Small intestine (tissue), 7 donors: Measurements from ENCODE around the gene PKP4. TPM values are rescaled to one million over a fixed set of nuclear protein-coding genes. Genes with fewer than 3 reads are reported as not detected.

Experiments used
- DNase-seq, 2 donors: peaks; one replicate each; pipeline versions ENCODE4 v3.0.0 to v3.0.0-alpha.2; 2013
- FAIRE-seq: peaks from 2 replicates; lab custom pipeline; 2012; peaks lifted over from hg19 to GRCh38; lab: Jason Lieb, UNC
- H3K27ac ChIP-seq, 3 donors: one replicate each; pipeline ENCODE4 v1.5.1; 2013; ENCODE audit warnings: low read length in 2 of 3, mild to moderate bottlenecking in 2 of 3, control low read depth in 1 of 3, inconsistent platforms in 1 of 3, low read depth in 1 of 3, moderate library complexity in 1 of 3
- H3K27me3 ChIP-seq, 3 donors: one replicate each; pipeline ENCODE4 v1.6.1; 2013; ENCODE audit warnings: low read length in 3 of 3, inconsistent platforms in 1 of 3; ENCODE audit not compliant: control insufficient read depth in 3 of 3, insufficient read depth in 3 of 3
- H3K36me3 ChIP-seq, 3 donors: one replicate each; pipeline ENCODE4 v1.6.1; 2013; ENCODE audit warnings: low read length in 3 of 3, inconsistent platforms in 1 of 3, low read depth in 1 of 3, mild to moderate bottlenecking in 1 of 3, moderate library complexity in 1 of 3; ENCODE audit not compliant: control insufficient read depth in 3 of 3, insufficient read depth in 2 of 3
- H3K4me1 ChIP-seq, 3 donors: one replicate each; pipeline ENCODE4 v1.6.1; 2013; ENCODE audit warnings: low read length in 2 of 3, inconsistent platforms in 1 of 3, low read depth in 1 of 3, mild to moderate bottlenecking in 1 of 3, moderate library complexity in 1 of 3; ENCODE audit not compliant: control insufficient read depth in 3 of 3, insufficient read depth in 2 of 3
- H3K4me3 ChIP-seq, 3 donors: one replicate each; pipeline ENCODE4 v1.5.1; 2013; ENCODE audit warnings: low read length in 3 of 3, control low read depth in 1 of 3, inconsistent platforms in 1 of 3, low read depth in 1 of 3, mild to moderate bottlenecking in 1 of 3, moderate library complexity in 1 of 3
- H3K9me3 ChIP-seq, 2 donors: one replicate each; pipeline ENCODE4 v1.6.1; 2013; ENCODE audit warnings: low read depth in 1 of 2, low read length in 1 of 2; ENCODE audit not compliant: control insufficient read depth in 2 of 2, insufficient read depth in 1 of 2
- WGBS, 3 donors: extraction: QIAGEN DNeasy Blood & Tissue Kit; methylation state at CpG; one replicate each; pipeline ENCODE4 v1.1.7; 2013; 5-methylcytosine and 5-hydroxymethylcytosine counted together
- polyA plus RNA-seq, 4 donors: library from polyadenylated mRNA; stranded (reverse) in 3 of 4; unstranded in 1 of 4; fragments of 200-250 nt in 3 of 4; fragments of 120-200 nt in 1 of 4; gene quantifications; one replicate each; pipeline versions ENCODE4 v1.2.1 to v1.2.3, GENCODE V29; 2013
- donor health status: healthy with polysubstance abuse.
- donor health status: control.
- donor health status: control.
- donor health status: Bipolar disorder and iron deficiency.
- donor health status: healthy.

PKP4 gene
- polyA plus RNA-seq, 4 donors, result 16.8 to 54.3 (median 23.3) TPM

DNA sequence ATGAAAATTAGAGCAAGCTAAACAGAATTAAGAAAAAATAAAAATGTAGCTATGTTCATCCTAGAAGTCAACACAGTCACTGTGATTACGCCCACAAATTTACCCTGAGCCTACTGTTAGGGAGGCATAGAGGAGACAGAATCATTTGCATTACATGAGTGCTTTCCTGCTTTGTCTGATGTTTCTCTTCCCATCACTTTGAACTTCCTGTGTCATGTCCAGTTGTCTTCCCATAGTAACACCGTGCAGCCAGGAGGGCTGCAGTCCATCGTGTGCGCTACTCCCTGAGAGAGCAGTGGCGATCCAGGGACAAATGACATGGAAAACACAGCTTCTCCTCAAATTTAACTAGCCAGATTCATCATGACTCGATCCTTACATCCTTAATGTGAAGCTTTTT lies 188.5 kb downstream of the PKP4 start:
- no peaks in the 10 kb centered on the region for H3K4me1 ChIP-seq
- peaks cover 0 to 1% of the 10 kb centered on the region in 2 donors for H3K9me3 ChIP-seq
- H3K27me3 ChIP-seq, result no peaks in the 10 kb centered on the region
- WGBS, 3 donors, result 93 to 96% (median 94%) methylated on average over 6 of the region's 6 CpGs
- FAIRE-seq (no peak), DNase-seq (no peak)
- H3K4me3 ChIP-seq, result no peak overlapping the region
- H3K27ac ChIP-seq, result no peak overlapping the region
- peaks cover 0 to 25% (median 2%) of the 10 kb centered on the region in 3 donors for H3K36me3 ChIP-seq

DNA sequence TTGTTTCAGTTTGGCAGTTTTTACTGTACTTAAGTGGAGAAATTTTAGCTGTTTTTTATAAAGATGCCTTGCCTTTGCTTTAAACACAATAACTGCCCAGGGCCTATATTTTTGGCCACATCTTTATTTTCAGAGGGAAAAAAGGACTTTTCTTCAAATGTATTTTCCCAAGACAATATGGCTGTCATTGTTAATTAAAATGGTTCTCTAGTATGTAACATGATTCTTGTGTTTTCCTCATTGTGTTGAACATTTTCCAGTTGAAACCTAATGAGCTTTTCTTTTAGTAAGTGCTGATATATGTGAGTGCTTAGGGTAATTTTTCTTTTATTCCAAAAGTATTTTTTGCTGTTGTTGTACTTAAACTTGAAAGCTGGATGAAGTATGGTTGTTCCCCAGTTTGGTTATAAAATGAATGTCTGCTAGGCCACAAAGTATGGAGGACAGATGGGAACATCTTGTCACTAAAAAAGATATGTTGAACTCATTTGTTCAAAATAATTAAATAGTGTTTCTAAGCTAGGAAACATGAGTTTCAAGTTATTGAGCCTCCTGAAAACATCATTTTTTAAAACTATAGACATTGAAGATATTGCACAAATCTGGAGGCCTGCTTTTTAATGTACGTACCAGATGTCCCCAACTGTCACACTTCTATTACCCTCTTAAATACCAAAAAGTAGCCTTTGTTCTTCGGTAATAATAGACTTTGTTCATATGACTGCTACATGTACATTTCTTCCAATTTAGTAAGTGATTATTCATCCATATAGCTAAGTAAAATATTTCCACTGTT lies 190.9 kb downstream of the PKP4 start:
- no peaks in the 10 kb centered on the region for H3K4me1 ChIP-seq
- WGBS, 3 donors, result 89 to 94% (median 93%) methylated on average over 2 of the region's 2 CpGs
- no peak overlapping the region for H3K27ac ChIP-seq
- no peak for DNase-seq
- H3K36me3 ChIP-seq, result peaks cover 0 to 29% (median 0%) of the 10 kb centered on the region in 3 donors
- peaks cover 0 to 1% of the 10 kb centered on the region in 2 donors for H3K9me3 ChIP-seq
- FAIRE-seq, result no peak
- no peak overlapping the region for H3K4me3 ChIP-seq
- no peaks in the 10 kb centered on the region for H3K27me3 ChIP-seq

DNA sequence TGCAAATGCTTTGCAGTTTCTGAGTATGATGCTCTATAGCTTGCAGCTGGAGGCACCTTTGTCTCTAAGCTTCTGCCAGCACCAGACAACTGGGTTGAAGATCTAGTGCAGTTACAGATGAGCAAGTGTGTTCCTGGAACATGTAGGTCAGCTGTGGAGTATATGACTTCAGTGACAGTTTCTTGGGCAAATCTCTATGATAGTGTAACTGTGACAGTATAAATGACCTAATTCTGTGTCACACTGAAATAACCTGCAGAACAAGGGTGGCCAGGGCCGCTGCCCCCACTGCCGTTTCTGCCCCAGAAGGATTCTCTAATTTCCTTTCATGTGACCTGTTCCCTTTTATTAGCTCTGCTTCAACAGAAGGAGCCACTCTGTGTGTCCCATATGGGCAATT lies 193.1 kb downstream of the PKP4 start:
- H3K36me3 ChIP-seq, result peaks cover 0 to 19% (median 0%) of the 10 kb centered on the region in 3 donors
- FAIRE-seq (no peak), DNase-seq (no peak)
- WGBS, 3 donors, result 65 to 88% (median 82%) methylated on average over 2 of the region's 2 CpGs
- H3K4me3 ChIP-seq, result no peak overlapping the region
- no peaks in the 10 kb centered on the region for H3K27me3 ChIP-seq
- H3K27ac ChIP-seq, result no peak overlapping the region
- no peaks in the 10 kb centered on the region for H3K4me1 ChIP-seq
- peaks cover 0 to 1% of the 10 kb centered on the region in 2 donors for H3K9me3 ChIP-seq

DNA sequence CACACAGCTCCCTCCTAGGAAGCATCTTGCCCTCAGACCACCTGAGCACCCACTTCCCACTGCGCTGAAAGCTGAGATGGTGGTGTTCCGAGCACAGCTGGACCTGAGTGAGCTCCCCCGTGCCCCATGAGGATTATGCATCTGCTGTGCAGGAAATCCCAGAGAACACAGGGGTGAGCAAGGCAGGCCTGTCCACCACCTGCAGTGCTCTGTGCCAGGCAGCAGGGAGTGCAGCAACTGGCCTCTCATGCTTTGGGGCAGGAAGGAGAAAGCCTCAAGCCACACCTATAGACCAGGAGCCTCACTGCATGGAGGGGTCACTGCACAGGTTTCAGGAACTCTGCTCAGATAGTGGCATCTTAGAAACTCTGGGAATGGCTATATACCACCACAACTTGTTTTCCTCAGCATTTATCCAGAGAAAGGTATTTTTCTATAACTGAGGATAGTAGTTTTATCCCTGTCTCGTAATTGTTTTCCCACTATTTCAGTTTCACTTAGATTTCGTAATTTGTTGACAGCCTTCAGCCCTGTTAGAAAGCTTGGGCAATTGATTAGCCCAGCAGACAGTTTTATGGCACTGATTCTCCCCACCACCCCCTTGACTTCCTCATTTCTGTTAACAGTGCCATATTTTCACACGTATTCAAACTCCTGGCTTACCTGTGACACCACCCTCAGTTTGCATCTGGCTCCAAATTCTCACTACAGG lies 194.1 kb downstream of the PKP4 start:
- Histone ChIP-seq H3K27ac (no peak overlapping the region), H3K4me3 (no peak overlapping the region), H3K4me1 (no peaks in the 10 kb centered on the region), H3K36me3 (peaks cover 0 to 18% (median 0%) of the 10 kb centered on the region in 3 donors), H3K9me3 (no peaks in the 10 kb centered on the region), H3K27me3 (no peaks in the 10 kb centered on the region)
- FAIRE-seq, result no peak
- 84 to 88% (median 87%) methylated on average over 6 of the region's 6 CpGs for WGBS, 3 donors
- DNase-seq, result peak in 1 of 2 donors; percentile 18

DNA sequence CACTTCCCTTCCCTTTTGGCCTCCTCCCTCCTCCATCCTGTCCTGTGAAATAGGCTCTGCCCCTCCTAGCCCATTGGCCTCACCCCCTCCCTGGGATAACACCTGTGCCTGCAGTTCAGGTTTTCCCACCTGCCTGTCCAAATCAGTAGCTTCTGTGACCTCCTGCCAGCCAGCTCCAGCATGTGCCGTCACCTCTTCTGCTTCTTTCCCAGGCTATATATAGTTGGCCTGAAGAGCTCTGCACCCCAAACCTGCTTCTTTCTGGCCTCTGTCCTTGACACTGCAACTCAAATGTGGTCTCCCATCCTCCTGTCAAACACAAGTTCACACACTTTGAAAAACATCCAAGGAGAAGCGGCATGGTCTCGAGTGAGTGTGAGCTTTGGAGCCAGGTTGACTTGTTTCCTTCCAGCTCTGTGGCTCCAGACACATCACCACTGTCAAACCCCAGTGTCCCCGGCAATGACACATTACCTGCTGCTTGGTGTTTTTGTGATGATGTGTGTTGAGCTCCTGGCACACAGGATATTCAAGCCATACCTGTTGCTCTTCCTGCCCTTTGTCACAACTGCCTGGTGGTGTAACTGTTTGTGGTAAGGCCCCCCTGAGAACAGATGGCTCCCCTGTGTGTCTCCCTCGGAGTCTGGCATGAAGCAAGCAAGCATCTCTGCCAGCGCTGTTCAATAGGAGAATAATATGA lies 194.8 kb downstream of the PKP4 start:
- Histone ChIP-seq H3K36me3 (peaks cover 0 to 21% (median 0%) of the 10 kb centered on the region in 3 donors), H3K9me3 (no peaks in the 10 kb centered on the region), H3K4me1 (no peaks in the 10 kb centered on the region), H3K27me3 (no peaks in the 10 kb centered on the region), H3K4me3 (no peak overlapping the region), H3K27ac (no peak overlapping the region)
- peak in 1 of 2 donors; percentile 9 for DNase-seq
- 88 to 92% (median 91%) methylated on average over 6 of the region's 6 CpGs for WGBS, 3 donors
- FAIRE-seq, result no peak

DNA sequence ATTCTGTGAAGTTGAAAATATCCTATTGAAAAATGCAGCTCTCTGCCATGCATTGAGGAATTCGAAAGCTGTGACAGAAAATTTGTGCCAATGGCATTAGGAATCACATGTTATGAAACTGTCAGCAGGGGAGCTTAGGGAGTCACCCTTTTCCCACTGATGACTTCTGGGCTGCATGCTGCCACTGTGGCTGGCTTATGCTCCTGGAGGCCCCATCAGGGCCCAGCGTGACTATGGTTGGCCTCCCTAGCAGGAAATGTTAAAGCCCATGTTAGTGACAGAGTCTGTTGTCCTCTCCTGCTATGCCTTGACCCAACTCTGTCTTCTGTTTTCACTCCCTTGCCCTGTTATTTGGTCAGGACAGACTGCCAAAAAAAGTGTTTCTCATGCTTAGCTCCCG lies 198.9 kb downstream of the PKP4 start:
- Histone ChIP-seq H3K9me3 (no peaks in the 10 kb centered on the region), H3K36me3 (peaks cover 0 to 34% (median 2%) of the 10 kb centered on the region in 3 donors), H3K27me3 (no peaks in the 10 kb centered on the region), H3K4me3 (no peak overlapping the region), H3K27ac (no peak overlapping the region), H3K4me1 (no peaks in the 10 kb centered on the region)
- DNase-seq (no peak), FAIRE-seq (no peak)
- WGBS, 3 donors, result 58 to 77% (median 66%) methylated on average over 3 of the region's 3 CpGs

DNA sequence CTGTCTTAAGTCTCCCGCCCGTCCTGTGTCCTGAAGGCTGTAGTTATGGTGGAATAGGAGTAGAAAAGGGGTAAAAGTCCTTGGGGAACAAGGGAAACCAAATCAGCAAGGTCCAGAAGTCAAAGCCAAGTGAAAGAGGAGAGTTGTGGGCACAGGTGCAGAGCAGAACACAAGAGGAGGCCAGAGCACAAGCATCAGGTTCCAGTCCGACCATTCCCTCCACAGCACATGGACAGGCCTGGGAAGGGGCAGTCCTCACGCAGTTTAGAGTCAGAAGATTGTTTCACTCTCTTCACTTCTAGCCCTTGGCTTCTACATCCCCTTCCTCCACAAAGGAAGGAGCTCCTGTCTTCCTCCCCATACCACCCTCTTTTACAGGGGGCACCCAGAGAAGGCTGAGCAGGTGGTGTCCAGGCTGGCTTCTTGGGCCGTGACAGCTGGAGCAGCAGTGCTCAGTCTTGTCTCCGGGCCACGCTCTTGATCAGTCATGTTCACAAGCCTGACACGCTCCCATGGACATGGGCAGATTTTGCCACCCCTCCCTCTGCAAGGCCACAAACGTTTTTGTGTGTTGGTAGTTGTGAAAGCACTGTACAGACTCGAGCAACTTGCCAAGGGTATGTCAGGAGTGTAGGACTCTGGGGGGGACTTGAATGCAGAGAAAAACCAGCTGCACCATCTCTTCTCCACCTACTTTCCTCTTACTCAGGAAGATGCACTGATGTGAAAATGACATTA lies 199.9 kb downstream of the PKP4 start:
- FAIRE-seq (no peak), DNase-seq (no peak)
- Histone ChIP-seq H3K27ac (no peak overlapping the region), H3K36me3 (peaks cover 0 to 37% (median 5%) of the 10 kb centered on the region in 3 donors), H3K9me3 (no peaks in the 10 kb centered on the region), H3K4me1 (no peaks in the 10 kb centered on the region), H3K4me3 (no peak overlapping the region), H3K27me3 (no peaks in the 10 kb centered on the region)
- 89 to 93% (median 90%) methylated on average over 10 of the region's 10 CpGs for WGBS, 3 donors

DNA sequence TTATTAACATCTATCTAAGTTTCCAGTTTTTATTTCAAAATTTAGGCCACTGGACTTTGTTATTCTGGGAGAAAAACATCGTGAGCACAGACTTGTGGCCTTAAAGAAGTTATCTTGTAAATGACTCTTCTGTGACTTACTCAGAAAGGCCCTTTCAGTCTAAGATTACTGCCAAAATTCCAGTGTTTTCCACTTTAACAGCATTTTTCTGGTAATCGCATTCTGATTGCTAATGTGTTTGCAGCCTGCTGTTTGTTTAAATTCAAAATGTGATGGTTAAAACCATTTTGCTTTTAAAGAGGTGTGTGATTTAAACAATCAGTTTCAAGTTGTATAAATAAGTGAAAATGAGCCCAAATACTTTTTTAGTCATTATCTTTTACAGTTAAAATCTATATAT lies 201.6 kb downstream of the PKP4 start:
- Histone ChIP-seq H3K36me3 (peaks cover 7 to 44% (median 8%) of the 10 kb centered on the region in 3 donors), H3K27ac (no peak overlapping the region), H3K4me1 (no peaks in the 10 kb centered on the region), H3K9me3 (no peaks in the 10 kb centered on the region), H3K4me3 (no peak overlapping the region), H3K27me3 (no peaks in the 10 kb centered on the region)
- WGBS, 3 donors, result 73 to 92% (median 90%) methylated on average over 2 of the region's 2 CpGs
- no peak for FAIRE-seq
- no peak for DNase-seq
